ENCODE data around the gene KLF3.
"Not testable (repeated sequence)": the region's sequence is repeated elsewhere in the genome, so short reads cannot be mapped to it uniquely, and the experiment has no call there.

The KLF3 gene

GRCh38 chr4:38663801-38664705 lies at the start of gene KLF3:
Gene KLF3, plus strand, starts transcription at chr4:38664199. Its CDS starts 16,427 bp downstream, at chr4:38680626.
- peak; percentile 95 to 96 for DNase-seq

GRCh38 chr4:38614231-38614630 lies 49.8 kb upstream of the KLF3 start:
- DNase-seq: no peak

GRCh38 chr4:38615847-38616246 lies 48.2 kb upstream of the KLF3 start:
- DNase-seq: no peak

GRCh38 chr4:38618505-38618904 lies 45.5 kb upstream of the KLF3 start:
- DNase-seq: no peak

GRCh38 chr4:38619316-38619715 lies 44.7 kb upstream of the KLF3 start:
- no peak for DNase-seq

GRCh38 chr4:38620065-38620464 lies 43.9 kb upstream of the KLF3 start:
- no peak for DNase-seq

GRCh38 chr4:38620527-38621027 lies 43.4 kb upstream of the KLF3 start:
- DNase-seq: no peak

- peak in 1 of 2 experiments; percentile 16 for DNase-seq
These were observed 42.8 kb upstream of the KLF3 start for GRCh38 chr4:38621028-38621684.

- DNase-seq: no peak
These were observed 42.2 kb upstream of the KLF3 start for GRCh38 chr4:38621831-38622230.

- DNase-seq: not testable (repeated sequence)
These were observed 41.7 kb upstream of the KLF3 start for GRCh38 chr4:38622340-38622739.

GRCh38 chr4:38623260-38623659 lies 40.7 kb upstream of the KLF3 start:
- DNase-seq: no peak

GRCh38 chr4:38624311-38624710 lies 39.7 kb upstream of the KLF3 start:
- no peak for DNase-seq

GRCh38 chr4:38625508-38625907 lies 38.5 kb upstream of the KLF3 start:
- no peak for DNase-seq

- not testable (repeated sequence) for DNase-seq
These were observed 37.0 kb upstream of the KLF3 start for GRCh38 chr4:38626901-38627444.

GRCh38 chr4:38630519-38630918 lies 33.5 kb upstream of the KLF3 start:
- no peak for DNase-seq

GRCh38 chr4:38634047-38634759 lies 29.8 kb upstream of the KLF3 start:
- no peak for DNase-seq

GRCh38 chr4:38639242-38639641 lies 24.8 kb upstream of the KLF3 start:
- DNase-seq: no peak

GRCh38 chr4:38641811-38642210 lies 22.2 kb upstream of the KLF3 start:
- no peak for DNase-seq

- DNase-seq: no peak
These were observed 19.8 kb upstream of the KLF3 start for GRCh38 chr4:38644201-38644600.

- DNase-seq: no peak
These were observed 16.7 kb upstream of the KLF3 start for GRCh38 chr4:38647101-38647819.

GRCh38 chr4:38650133-38650532 lies 13.9 kb upstream of the KLF3 start:
- DNase-seq: no peak

GRCh38 chr4:38654273-38654672 lies 9.7 kb upstream of the KLF3 start:
- no peak for DNase-seq

All from NCI-H2081 (cell line).